NCI-H524 treated with DMSO at 0.1 percent for 48 hours (cell line): ENCODE measurements around the gene KCNMA1.
"Not testable (repeated sequence)": the region's sequence is repeated elsewhere in the genome, so short reads cannot be mapped to it uniquely, and the experiment has no call there.

Experiments used
- DNase-seq: peaks from one replicate; lab custom pipeline; 2025; lab: John Stamatoyannopoulos, UW

KCNMA1 gene

DNA sequence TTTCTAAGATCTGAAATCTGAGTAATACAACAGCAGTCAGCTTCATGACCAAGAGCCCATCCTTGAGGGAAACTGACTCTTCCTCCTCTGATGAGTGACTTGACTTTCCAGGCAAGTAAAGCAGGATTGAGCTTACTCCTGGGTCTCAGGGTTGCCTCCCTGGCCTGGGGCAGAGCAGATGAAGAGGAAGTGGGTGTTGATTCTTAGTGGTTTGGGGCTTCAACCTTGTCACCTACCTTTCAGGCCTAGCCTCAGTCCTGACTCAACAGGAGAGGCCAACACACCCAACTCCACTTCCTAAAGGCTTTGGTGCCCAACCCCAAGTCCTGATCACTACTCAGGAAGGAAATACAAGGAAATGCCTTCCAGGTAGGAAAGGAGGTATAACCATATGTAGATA lies 54.1 kb downstream of the KCNMA1 start:
- no peak for DNase-seq

DNA sequence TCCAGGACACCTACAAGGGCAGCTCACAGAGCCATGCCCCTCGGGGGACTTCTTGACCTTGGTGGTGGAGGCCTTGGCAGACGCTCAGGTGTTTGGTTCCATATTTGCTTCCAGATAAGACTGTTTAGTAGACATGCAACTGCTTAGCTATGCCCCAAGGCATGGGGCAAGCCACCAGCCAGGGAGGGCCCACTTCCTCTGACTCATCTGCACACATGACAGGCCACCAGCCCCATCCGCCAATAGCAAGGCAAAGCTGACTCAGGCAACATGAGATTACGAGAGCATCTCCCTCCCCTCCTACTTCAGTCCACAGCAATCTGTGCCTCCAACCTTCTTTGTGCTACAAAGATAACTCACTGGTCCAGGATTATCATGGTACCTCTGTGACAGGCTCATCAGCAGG lies 54.9 kb downstream of the KCNMA1 start:
- no peak for DNase-seq

DNA sequence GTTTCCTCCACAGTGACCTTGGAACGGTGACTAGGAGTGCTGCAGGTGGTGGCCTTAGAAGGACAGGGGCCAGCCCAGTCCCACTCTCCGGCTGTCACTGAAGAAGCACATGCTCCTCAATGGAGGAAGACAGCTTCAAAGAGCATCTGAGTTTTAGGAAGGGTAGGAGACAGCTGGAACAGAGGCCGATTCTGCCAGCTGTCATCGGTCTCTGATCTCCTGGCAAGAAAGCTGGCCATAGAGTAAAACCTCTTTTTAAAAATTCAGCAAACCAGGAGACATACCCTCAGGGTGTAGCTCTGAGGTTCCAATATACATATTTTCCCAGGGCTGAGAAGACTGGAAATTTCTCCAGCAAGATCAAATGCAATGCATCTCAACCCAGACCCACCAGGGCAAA lies 55.9 kb downstream of the KCNMA1 start:
- no peak for DNase-seq

DNA sequence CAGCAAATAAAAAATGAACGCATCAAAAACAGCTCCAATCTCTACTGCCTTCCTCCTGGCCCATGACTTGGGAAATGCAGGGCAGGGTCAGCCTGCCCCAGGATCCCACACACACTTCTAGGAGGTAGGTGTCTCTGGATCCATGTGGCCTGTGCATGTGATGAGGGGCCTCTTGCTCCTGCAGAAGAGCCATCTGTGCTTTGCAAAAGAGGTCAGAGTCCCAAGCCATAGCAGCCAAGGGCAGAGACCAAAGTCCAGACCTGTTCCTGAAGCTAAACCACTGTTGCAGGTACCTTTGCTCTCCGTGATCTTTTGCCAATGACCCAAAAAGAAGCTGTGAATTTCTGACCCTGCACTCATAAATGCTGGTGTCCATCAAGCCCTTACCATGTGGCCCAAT lies 57.1 kb downstream of the KCNMA1 start:
- no peak for DNase-seq

DNA sequence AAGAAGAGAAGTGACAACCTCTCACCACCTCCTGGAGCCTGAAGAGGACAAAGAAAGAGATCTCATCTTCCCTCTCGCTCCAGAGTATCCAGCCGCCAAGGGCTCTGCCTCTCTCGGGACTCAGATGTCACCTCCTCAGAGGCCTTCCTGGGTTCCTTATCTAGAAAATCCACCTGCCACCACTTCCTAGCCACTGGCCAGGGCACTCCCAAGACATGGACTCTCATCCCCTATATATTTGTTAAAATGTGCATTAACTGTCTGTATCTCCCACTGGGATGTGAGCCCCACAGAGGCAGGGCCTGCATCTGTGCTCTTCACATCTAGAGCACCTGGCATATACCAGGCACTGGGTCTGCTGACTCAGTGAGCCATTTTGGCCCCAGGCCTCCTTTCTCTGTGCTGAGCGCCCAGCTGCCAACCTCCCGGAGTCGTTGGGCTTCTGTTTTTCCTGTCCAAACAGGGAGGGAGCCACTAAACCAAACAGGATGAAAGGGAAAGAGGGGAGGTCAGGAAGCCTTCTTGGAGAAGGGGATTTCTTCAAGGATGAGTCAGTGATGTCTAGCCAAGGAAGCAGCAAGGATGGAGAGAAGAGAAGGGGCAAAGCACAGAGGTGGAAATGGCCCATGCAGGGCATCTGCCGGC lies 58.9 kb downstream of the KCNMA1 start:
- DNase-seq: no peak

DNA sequence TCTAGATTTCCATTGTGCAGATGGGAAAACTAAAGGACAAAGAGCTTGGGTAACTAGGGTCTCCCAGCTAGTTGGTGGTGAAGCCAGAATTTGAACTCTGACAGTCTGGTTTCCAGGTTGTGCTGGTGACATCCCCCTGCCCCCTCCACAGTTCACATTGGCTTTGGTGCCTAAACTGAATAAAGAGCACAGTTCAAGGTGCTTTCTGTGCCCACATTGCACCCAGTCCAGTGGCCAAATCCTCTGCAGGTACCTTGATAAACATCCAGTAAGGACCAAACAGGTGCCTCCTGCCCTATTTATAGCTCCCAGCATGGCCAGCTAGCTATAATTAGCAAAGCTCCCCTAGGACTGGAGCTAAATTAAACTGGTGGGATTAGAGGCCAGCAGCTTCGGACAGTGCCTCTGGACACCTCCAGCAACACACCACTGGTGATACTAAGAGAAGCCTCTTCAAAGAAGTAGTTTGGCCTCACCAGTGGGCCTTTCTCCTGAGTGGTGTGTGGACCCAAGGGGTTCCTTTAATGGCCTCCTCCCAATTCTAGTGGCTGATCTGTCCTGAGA lies 59.9 kb downstream of the KCNMA1 start:
- DNase-seq: no peak

DNA sequence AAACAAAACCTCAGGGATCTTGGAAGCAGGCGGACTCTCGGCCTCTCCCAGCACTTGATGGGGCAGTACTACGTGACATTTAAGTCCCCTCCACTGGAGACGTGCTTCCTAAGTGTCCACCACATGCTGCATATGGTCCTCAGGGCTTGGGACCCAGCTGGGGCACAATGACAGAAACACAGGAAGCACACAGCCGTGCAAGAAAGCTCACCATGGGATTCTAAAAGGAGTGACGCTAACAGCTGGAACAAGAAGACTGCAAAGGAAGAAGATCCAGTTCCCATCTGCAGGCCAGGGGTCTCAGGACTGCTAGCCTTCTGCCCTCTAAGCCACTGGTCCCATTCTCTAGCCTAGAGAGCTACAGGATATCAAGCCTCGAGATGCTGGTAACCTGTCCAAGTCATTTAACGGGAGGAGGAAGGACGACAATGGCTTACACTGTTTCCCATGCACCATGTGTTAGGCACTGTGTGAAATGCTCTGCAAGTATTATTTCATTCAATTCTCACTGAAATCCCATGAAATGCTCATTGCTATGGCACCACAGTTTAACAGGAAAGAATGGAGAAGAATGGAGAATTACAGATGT lies 61.1 kb downstream of the KCNMA1 start:
- no peak for DNase-seq

DNA sequence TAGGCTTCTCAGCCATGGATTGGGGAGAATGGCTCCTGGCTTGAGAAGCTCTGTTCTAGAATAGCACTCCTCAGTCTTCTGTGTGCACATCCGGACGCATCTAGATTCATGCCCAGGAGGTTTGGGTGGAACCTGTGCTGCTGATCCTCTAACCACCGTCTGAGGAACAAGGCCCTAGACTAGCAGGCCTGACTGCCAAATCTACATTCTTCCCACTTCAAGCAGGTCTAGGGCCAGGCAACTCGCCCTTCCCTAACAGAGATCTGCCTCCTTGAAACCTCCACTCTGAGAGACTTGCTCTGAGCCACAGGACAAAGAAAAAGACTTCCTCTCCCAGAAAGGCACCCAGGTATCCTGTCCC lies 61.6 kb downstream of the KCNMA1 start:
- DNase-seq: no peak

DNA sequence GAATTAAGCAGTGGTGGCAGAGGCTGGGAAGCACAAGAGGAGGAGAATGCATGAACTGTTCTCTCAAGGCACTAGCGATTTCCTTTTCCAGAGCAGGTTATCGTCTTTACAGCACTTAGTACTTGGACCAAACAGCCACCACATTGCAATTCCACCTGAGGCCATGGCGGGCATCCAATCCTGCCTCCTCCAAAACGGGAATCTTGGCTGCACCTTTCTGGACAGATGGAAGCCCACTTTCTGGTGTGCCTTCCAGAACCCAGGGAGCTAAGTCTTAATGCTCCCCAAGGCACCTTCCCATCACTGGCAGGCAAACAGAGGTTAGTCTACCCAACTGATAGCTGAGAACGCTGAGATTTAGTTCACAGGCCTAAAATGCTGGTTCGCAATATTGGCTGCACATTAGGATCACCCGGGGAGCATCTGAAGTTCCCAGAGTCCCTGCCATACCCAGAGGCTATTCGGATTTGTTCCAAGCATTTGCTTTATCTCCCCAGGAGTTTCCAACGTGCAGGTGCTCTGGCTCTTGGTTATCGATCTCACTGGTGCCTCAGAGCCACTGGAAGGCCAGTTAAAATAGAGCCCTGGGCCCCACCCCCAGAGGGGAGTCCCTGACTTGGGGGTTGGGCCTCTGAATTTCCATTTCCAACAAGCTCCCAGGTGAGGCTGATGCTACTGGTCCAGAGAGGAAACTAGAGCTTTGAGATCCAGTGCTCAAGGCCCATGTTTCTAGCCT lies 62.2 kb downstream of the KCNMA1 start:
- no peak for DNase-seq

DNA sequence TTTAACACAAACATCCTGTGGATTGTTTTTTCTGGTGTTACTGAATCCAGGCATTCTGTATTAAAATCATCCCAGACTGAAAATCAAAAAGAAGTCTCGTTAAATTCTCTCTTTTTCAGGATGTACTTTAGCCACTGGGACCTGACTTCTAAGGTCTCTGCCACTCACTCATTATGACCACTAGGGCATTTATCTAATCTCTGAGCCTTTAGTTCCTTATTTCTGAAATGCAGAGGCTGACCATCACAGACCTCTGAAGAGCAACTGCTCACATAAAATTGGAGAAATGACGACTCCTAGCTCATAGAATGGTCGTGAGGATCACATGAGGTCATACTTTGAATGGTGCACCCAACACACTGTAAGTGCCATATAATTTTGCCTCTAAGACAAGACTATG lies 63.2 kb downstream of the KCNMA1 start:
- DNase-seq: no peak

DNA sequence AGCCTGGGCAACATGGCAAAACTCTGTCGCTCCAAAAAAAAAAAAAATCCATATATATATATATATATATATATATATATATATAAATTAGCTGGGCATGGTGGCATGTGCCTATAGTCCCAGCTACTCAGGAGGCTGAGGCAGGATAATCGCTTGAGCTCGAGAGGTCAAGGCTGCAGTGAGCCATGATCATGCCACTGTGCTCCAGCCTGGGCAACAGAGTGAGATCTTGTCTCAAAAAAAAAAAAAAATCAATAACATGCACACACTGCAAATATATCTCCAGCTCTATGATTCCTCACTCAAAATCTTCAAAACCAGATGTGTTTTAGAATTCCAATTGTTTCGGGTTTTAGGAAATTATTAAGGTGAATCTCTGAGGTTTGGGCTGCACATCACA lies 65.1 kb downstream of the KCNMA1 start:
- DNase-seq: not testable (repeated sequence)

DNA sequence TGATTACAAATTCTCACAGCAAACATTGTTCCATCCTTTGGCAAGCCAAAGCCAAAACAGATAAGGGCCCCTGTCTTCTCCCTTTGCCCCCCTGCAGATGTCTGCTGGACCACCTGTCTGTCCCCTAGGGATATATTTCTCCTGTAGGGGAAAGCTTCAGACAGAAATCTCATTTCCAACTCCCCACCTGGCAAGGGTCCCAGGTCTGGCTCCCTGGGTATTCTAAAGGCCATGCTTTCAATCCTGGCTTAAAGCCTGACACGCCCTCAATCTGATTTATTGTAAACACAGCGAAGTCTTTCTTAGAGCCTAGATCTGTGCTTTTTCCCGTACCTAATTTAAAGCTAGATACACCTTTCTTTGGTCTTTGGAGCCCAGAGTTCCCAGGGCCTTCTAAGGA lies 66.1 kb downstream of the KCNMA1 start:
- no peak for DNase-seq

DNA sequence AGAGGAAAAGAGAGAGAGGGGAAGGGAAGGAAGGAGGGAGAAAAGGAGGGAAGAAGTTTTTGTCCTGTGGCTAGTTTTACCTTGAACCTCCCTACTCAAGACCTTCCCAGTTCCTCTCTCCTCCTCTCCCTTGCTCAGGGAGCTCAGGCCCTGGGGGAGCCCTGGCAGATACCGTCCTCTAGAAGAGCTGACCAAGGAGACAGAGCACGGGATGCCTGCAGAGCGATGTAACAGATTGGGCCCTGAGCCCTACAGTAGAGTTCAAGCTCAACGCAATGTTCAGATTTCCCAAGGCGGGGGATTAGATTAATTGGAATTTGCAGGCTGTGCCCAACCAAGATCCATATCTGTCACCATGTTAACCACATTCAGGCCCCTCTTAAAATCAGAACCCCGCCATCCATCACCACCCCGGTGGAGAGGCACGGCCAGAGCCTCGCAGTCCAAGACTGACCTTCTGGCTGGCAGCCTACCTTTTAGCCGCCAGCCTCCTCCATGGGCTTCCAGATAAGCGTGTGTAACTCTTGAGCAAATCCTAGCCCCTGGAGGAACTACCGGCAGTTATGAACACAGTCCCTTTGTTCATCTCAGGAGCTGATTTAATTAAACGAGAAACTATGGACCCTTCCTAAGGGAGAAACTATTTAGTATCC lies 70.6 kb downstream of the KCNMA1 start:
- no peak for DNase-seq

DNA sequence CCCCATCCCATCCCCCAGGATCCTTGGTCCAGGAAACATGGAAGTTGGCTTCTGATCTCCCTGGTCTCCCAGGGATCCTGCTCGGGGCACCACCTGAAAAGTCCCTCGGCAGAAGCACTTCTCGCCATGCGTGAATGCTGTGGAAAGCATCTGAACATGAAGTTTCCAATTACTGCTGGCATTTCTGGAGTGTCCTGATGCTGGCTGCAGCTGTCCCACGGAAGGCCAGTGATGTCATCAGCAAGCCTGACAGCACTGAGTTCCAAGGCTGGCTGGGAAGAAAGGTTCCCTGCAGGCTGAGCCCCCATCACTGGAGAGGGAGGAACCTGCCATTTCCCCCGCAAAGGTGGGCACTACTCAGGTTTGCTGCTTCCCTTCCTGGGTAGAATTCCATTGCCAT lies 71.4 kb downstream of the KCNMA1 start:
- no peak for DNase-seq

DNA sequence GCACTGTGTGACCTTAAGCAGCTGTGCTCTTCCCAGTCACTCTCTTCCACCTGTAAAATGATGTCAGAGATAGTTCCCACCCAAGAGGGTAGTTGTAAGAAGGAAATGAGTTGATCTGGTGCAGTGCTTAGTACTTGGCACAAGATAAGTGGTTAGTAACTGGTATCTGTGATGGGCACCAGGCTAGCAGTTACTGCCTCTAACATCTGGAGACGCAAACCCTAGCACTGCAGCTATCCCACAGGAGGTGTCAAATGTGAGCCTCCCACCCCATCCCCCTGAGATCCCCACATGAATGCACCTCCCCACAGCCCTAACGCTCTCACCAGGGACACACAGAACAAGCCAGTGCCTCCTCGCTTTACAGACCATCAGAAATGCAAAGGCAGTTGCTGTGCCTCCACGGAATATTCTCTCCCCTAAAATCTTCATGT lies 72.0 kb downstream of the KCNMA1 start:
- no peak for DNase-seq

DNA sequence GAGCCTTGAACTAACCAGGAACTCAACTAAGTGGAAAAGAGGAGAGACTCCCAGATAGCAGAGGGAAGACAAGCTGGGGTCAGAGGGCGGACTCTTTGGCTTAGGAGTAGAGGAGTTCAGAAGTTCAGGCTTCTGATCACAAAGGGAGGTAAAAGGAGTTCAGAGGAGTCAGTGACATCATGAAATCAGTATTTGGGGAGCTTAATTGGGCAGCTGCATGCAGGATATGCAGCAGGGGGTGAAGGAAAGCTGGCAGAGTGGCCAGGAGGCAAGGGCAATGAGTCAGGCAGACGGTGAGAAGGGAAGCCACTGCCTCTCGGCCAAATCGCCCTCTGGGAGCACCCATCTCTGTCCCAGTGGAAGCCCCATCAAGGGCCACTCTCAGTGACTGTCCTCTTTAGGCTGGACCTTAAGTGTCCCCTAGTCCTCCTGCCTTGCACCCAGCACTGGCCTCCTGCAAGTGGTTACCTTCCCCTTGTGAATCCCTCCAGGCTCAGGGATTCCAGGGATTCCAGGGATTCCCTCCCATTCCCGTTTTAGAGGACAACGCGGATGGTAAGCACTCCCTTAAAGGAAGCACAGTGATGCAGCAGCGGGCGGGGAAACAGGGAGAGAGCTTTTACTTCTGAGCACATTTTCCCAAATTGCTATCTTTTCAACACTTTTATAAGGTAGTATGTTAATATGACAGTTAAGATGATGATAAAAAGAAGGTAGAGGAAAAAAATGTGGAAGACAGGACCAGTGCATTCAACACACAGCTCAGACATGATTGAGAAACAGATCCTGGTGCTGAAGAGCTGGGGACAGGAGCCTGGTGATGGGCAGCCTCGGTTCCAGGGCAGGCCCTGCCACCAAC lies 72.6 kb downstream of the KCNMA1 start:
- no peak for DNase-seq

DNA sequence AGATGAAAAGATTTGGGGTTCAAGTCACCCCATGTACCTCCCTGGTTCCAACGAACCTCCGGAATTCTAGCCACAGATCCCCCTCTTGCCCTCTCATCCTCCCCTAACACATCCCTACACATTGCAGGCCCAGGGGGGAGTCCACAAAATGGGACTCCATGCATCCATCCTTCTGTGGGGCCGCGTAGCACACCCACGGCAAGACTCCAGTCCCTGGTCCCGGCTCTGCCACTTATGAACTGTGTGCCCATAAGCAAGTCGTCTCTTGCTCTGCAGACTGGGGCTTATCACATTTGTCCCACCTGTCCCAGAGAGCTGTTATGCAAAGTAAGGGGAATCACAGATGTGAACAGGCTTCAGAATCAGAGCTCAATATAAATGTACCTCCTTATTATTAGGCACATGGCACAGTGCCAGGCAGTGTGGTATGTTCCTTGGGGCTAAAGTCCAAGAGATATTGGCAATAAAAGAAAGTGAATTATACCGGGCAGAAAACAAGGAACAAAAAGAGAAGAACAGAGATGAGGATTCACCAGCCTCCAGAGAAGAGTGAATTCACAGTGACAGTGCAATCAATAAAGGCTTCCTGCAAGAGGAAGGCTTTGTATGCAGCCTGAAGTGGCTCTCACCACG lies 73.9 kb downstream of the KCNMA1 start:
- no peak for DNase-seq

DNA sequence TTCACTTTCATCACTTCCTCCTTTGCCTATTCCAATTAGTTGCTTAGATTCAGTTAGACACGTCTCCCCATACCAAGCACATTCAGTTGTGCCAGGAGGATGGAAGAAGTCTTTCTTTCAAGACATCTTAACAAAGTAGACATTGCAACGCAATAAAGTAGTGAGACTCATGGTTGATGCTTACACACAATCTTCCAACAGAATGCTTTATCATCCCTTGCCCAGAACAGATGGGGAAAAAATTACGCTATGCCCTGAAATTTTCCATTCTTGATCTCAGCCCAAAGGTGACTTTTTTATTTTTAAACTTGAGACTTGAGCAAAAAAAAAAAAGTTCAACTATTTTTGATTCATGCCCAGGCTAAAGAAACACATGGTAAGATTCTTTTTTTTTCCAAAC lies 74.9 kb downstream of the KCNMA1 start:
- no peak for DNase-seq

DNA sequence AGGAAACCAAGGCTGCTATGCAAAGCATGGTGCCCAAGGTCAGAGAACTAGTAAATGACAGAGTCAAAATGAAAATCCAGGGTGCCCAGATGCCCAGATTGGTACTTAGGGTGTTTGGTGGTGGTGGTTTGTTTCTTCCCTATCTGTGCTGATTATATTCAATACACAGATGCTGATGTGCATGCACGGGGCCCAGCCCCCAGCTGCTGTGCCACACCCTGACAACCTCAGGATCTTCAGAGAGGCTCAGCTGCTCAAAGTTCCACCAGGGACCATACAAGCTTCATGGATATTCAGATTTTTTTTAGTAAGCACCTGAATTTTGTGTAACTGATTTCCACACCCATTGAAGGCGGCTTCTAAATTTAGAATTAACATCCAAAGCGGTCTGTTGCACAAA lies 75.6 kb downstream of the KCNMA1 start:
- DNase-seq: no peak

DNA sequence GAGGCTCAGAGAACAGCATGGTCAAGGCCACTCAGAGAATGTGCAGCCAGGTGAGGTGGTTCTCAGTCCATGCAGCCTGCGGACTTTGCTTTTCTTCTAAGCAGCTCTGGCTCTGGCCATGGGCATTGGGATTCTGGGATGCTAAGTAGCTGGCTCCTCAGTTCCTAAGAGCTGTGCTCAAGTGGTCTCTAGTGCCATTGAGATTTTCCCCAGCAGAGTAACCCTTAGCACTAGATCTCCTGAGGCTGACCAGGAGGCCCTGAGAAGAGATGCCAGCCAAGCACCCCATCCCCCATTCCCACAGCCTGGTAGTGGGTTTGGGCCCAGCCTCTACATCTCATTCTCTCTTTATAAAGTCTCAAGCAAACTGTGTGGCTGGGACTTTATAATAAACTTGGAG lies 77.1 kb downstream of the KCNMA1 start:
- DNase-seq: no peak

DNA sequence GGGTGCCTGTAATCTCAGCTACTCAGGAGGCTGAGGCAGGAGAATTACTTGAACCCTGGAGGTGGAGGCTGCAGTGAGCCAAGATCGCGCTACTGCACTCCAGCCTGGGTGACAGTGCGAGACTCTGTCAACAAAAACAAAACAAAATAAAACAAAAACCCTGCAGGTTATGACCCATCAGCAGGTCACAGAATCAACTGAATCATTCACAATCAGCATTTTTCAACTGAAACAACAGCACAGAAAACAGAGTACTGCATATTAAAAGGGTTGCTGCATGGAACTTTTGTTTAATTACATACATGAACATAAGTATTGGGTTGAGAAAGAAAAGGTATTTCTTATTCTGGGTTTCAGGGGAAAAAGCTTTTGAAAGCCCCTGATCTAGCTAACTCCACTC lies 77.6 kb downstream of the KCNMA1 start:
- DNase-seq: no peak
